OCI-LY1 (cell line): ENCODE measurements around the gene SERPINB5.
A peak's percentile ranks its signal among the peaks of the same experiment; 100 is the strongest.

Source experiments
- H2AFZ ChIP-seq: fragments of 200-600 bp; sonication (generic), shearing (Covaris generic); 2 replicates; pipeline ENCODE4 v1.6.0; 2014; ENCODE audit warnings: antibody characterized with exemption, mild to moderate bottlenecking, low read length
- H3F3A ChIP-seq: fragments of 200-600 bp; sonication (generic), shearing (Covaris generic); 2 replicates; pipeline ENCODE4 v1.6.0; 2014; ENCODE audit warnings: mild to moderate bottlenecking, antibody characterized with exemption, low read length, moderate library complexity; ENCODE audit not compliant: insufficient read depth
- H3K27ac ChIP-seq: fragments of 200-600 bp; sonication (generic); 2 replicates; pipeline ENCODE4 v1.5.1; 2014; ENCODE audit warnings: low read length, mixed run types, mild to moderate bottlenecking, low read depth; ENCODE audit not compliant: poor library complexity, severe bottlenecking
- H3K27me3 ChIP-seq: fragments of 200-600 bp; sonication (generic); 2 replicates; pipeline ENCODE4 v1.6.0; 2014; ENCODE audit warnings: antibody characterized with exemption, mild to moderate bottlenecking, low read length, moderate library complexity; ENCODE audit not compliant: insufficient read depth
- H3K36me3 ChIP-seq: fragments of 200-600 bp; sonication (generic); 2 replicates; pipeline ENCODE4 v1.6.1; 2014; ENCODE audit warnings: mild to moderate bottlenecking, antibody characterized with exemption, low read length, moderate library complexity, mixed read lengths; ENCODE audit not compliant: insufficient read depth
- H3K4me1 ChIP-seq: fragments of 200-600 bp; sonication (generic); 2 replicates; pipeline ENCODE4 v1.5.1; 2014; ENCODE audit warnings: mild to moderate bottlenecking, low read length, moderate library complexity; ENCODE audit not compliant: insufficient read depth, severe bottlenecking
- H3K4me2 ChIP-seq: fragments of 200-600 bp; sonication (generic), shearing (Covaris generic); 2 replicates; pipeline ENCODE4 v1.6.1; 2014; ENCODE audit warnings: low read length
- H3K4me3 ChIP-seq: fragments of 200-600 bp; sonication (generic); 2 replicates; pipeline ENCODE4 v1.5.1; 2014; ENCODE audit warnings: low read length, low read depth, mild to moderate bottlenecking, mixed read lengths; ENCODE audit not compliant: poor library complexity, severe bottlenecking
- H3K79me2 ChIP-seq: fragments of 200-600 bp; shearing (Covaris generic); 2 replicates; pipeline ENCODE4 v1.6.1; 2016; ENCODE audit warnings: mixed run types, low read length, mixed read lengths; ENCODE audit not compliant: insufficient read depth
- H3K9ac ChIP-seq: fragments of 200-600 bp; sonication (generic), shearing (Covaris generic); 2 replicates; pipeline ENCODE4 v1.6.1; 2014; ENCODE audit warnings: mild to moderate bottlenecking, low read length, mixed read lengths
- H3K9me2 ChIP-seq: fragments of 200-600 bp; sonication (generic), shearing (Covaris generic); 2 replicates; pipeline ENCODE4 v1.6.1; 2014; ENCODE audit warnings: low read depth, mild to moderate bottlenecking, low read length, mixed read lengths
- H3K9me3 ChIP-seq: fragments of 200-600 bp; shearing (Covaris generic); 2 replicates; pipeline ENCODE4 v1.6.1; 2014; ENCODE audit warnings: low read length, mixed read lengths
- H4K20me1 ChIP-seq: fragments of 200-600 bp; sonication (generic), shearing (Covaris generic); 2 replicates; pipeline ENCODE4 v1.6.0; 2016; ENCODE audit warnings: mild to moderate bottlenecking, low read length; ENCODE audit not compliant: insufficient read depth
- CTCF ChIP-seq: fragments of 200-600 bp; sonication (generic), shearing (Covaris generic); IDR thresholded peaks from 2 replicates; pipeline ENCODE4 v1.5.1; 2017; ENCODE audit warnings: mild to moderate bottlenecking, antibody characterized with exemption, low read length, moderate library complexity, mixed read lengths
- EZH2 ChIP-seq: fragments of 200-600 bp; sonication (generic), shearing (Covaris generic); IDR thresholded peaks from 2 replicates; pipeline ENCODE4 v1.8.0; 2017; ENCODE audit warnings: borderline replicate concordance, mixed run types, mild to moderate bottlenecking, antibody characterized with exemption, low read length, moderate library complexity, mixed read lengths

Gene SERPINB5

GRCh38 chr18:63515801-63516200 is 39.0 kb downstream of the SERPINB5 start:
- H3K4me1 ChIP-seq, result no peaks in the 10 kb centered on the region
- H3K4me3 ChIP-seq, result no peak overlapping the region
- no peak for TF ChIP-seq CTCF
- TF ChIP-seq EZH2, result no peak
- no peaks in the 10 kb centered on the region for H3F3A ChIP-seq
- H2AFZ ChIP-seq, result no peak overlapping the region
- no peaks in the 10 kb centered on the region for H3K79me2 ChIP-seq
- no peak overlapping the region for H3K9ac ChIP-seq
- H3K9me2 ChIP-seq, result no peaks in the 10 kb centered on the region
- H3K27me3 ChIP-seq, result no peaks in the 10 kb centered on the region; the same call in 1 of the 2 replicates
- H3K27ac ChIP-seq, result no peak overlapping the region
- no peaks in the 10 kb centered on the region for H3K36me3 ChIP-seq
- H4K20me1 ChIP-seq, result no peaks in the 10 kb centered on the region
- no peaks in the 10 kb centered on the region for H3K9me3 ChIP-seq
- H3K4me2 ChIP-seq, result no peak overlapping the region

GRCh38 chr18:63518178-63519012 is 41.6 kb downstream of the SERPINB5 start:
- no peaks in the 10 kb centered on the region; the same call in 1 of the 2 replicates for H3K27me3 ChIP-seq
- H4K20me1 ChIP-seq, result no peaks in the 10 kb centered on the region
- H3K36me3 ChIP-seq, result no peaks in the 10 kb centered on the region
- no peak overlapping the region for H3K9ac ChIP-seq
- no peaks in the 10 kb centered on the region for H3K79me2 ChIP-seq
- H3K4me1 ChIP-seq, result no peaks in the 10 kb centered on the region
- H3K4me3 ChIP-seq, result no peak overlapping the region
- no peak overlapping the region for H3K27ac ChIP-seq
- H2AFZ ChIP-seq, result no peak overlapping the region
- peak; percentile 82 for TF ChIP-seq CTCF
- no peak for TF ChIP-seq EZH2
- H3F3A ChIP-seq, result no peaks in the 10 kb centered on the region
- no peaks in the 10 kb centered on the region for H3K9me3 ChIP-seq
- H3K9me2 ChIP-seq, result no peaks in the 10 kb centered on the region
- no peak overlapping the region for H3K4me2 ChIP-seq

GRCh38 chr18:63520053-63520685 is 43.4 kb downstream of the SERPINB5 start:
- H3K9ac ChIP-seq, result no peak overlapping the region
- H4K20me1 ChIP-seq, result no peaks in the 10 kb centered on the region
- H3K27me3 ChIP-seq, result no peaks in the 10 kb centered on the region; the same call in 1 of the 2 replicates
- H2AFZ ChIP-seq, result no peak overlapping the region
- H3K4me3 ChIP-seq, result no peak overlapping the region
- no peaks in the 10 kb centered on the region for H3F3A ChIP-seq
- H3K79me2 ChIP-seq, result no peaks in the 10 kb centered on the region
- H3K36me3 ChIP-seq, result no peaks in the 10 kb centered on the region
- no peaks in the 10 kb centered on the region for H3K4me1 ChIP-seq
- no peak overlapping the region for H3K27ac ChIP-seq
- H3K4me2 ChIP-seq, result no peak overlapping the region
- no peaks in the 10 kb centered on the region for H3K9me3 ChIP-seq
- TF ChIP-seq EZH2, result no peak
- TF ChIP-seq CTCF, result no peak
- H3K9me2 ChIP-seq, result no peaks in the 10 kb centered on the region
